ENCODE data around the gene GPC5.

DNA sequence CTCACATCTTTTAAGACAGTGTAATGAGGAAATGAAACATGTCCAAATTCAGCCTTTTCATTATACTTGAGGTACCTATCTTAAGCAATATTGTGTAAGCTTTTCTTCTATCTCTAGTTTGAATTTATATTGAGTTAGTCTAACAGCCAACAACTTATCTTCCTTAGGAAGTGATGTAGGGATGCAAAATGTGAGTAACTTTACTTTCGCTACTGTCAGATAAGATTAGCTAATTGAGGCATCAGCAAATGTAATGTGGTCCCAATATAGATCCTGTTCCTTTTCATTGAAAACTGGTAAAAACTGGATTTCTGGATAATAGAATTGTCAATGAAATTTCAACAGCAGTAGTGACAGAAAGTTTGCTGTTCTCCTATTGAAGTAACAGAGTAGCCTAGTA is 902.2 kb downstream of the GPC5 start:
- TF ChIP-seq EZH2 (IDR thresholded peaks at IDR 0.05; ENCODE audit: borderline replicate concordance, low read depth, low read length, poor library complexity, severe bottlenecking), result no peak
- TF ChIP-seq, protein P1, sequence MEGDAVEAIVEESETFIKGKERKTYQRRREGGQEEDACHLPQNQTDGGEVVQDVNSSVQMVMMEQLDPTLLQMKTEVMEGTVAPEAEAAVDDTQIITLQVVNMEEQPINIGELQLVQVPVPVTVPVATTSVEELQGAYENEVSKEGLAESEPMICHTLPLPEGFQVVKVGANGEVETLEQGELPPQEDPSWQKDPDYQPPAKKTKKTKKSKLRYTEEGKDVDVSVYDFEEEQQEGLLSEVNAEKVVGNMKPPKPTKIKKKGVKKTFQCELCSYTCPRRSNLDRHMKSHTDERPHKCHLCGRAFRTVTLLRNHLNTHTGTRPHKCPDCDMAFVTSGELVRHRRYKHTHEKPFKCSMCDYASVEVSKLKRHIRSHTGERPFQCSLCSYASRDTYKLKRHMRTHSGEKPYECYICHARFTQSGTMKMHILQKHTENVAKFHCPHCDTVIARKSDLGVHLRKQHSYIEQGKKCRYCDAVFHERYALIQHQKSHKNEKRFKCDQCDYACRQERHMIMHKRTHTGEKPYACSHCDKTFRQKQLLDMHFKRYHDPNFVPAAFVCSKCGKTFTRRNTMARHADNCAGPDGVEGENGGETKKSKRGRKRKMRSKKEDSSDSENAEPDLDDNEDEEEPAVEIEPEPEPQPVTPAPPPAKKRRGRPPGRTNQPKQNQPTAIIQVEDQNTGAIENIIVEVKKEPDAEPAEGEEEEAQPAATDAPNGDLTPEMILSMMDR (conservative IDR thresholded peaks at IDR 0.05; ENCODE audit: low read depth, low read length), result no peak

Measured in A673 (cell line).